Activated T-cell treated with anti-CD3 and anti-CD28 coated beads, Interleukin-2, amount 50 U/mL, for 72 hours (primary cell): Measurements from ENCODE around the gene POU2F1. TPM values are rescaled to one million over a fixed set of nuclear protein-coding genes. Genes with fewer than 3 reads are reported as not detected.

Experiments used
- ATAC-seq, 2 donors: fragments of 150-1000 bp; cut with Tn5 transposase; replicated peaks in 1 of 2; 2 replicates each; pipeline ENCODE4 v1.10.0; 2021; ENCODE audit warnings: moderate library complexity in 2 of 2, mild to moderate bottlenecking in 1 of 2
- DNase-seq, 2 donors: peaks; one replicate each; pipeline ENCODE4 v3.0.0; 2021 to 2022; ENCODE audit warnings: mixed read lengths in 1 of 2
- H3K27ac Mint-ChIP-seq: one replicate; pipeline ENCODE4 v1.8.0; 2022; ENCODE audit warnings: mild to moderate bottlenecking, moderate library complexity, mixed read lengths
- H3K27me3 Mint-ChIP-seq: one replicate; pipeline ENCODE4 v1.8.0; 2022; ENCODE audit warnings: low read depth, mixed read lengths
- H3K36me3 Mint-ChIP-seq, 2 donors: one replicate each; pipeline ENCODE4 v1.8.0; 2022; ENCODE audit warnings: mixed read lengths in 2 of 2, mild to moderate bottlenecking in 1 of 2; ENCODE audit not compliant: insufficient read depth in 2 of 2
- H3K4me1 Mint-ChIP-seq: one replicate; pipeline ENCODE4 v1.8.0; 2022; ENCODE audit warnings: low read depth, mixed read lengths
- H3K4me3 Mint-ChIP-seq, 2 donors: one replicate each; pipeline ENCODE4 v1.8.0; 2022; ENCODE audit warnings: mild to moderate bottlenecking in 2 of 2, mixed read lengths in 2 of 2, moderate library complexity in 2 of 2
- H3K9me3 Mint-ChIP-seq, 2 donors: one replicate each; pipeline ENCODE4 v1.8.0; 2022; ENCODE audit warnings: mixed read lengths in 2 of 2
- total RNA-seq, 2 donors: library from RNA; stranded (reverse); gene quantifications; one replicate each; pipeline ENCODE4 v1.2.3, GENCODE V29; 2022

Gene POU2F1
- total RNA-seq, 2 donors from 2014 or later = 29.4 to 39.6 TPM

- Mint-ChIP-seq H3K4me1 (no peaks in the 10 kb centered on the region), H3K27ac (no peak overlapping the region), H3K4me3 (no peak overlapping the region), H3K9me3 (peaks cover 2 to 4% of the 10 kb centered on the region in 2 donors), H3K36me3 (peaks cover 2 to 4% of the 10 kb centered on the region in 2 donors), H3K27me3 (no peaks in the 10 kb centered on the region)
- ATAC-seq (no peak), DNase-seq (no peak)
These were observed 138.6 kb downstream of the POU2F1 start for GRCh38 chr1:167359295-167359694.

- H3K36me3 Mint-ChIP-seq = peaks cover 0 to 3% of the 10 kb centered on the region in 2 donors
- peaks cover 1 to 2% of the 10 kb centered on the region in 2 donors for H3K9me3 Mint-ChIP-seq
- H3K27me3 Mint-ChIP-seq = no peaks in the 10 kb centered on the region
- H3K27ac Mint-ChIP-seq = no peak overlapping the region
- DNase-seq (no peak), ATAC-seq (no peak)
- H3K4me3 Mint-ChIP-seq = no peak overlapping the region
- H3K4me1 Mint-ChIP-seq = no peaks in the 10 kb centered on the region
These were observed 139.4 kb downstream of the POU2F1 start for GRCh38 chr1:167360120-167360519.

GRCh38 chr1:167362638-167363037, 142.0 kb downstream of the POU2F1 start:
- Mint-ChIP-seq H3K27ac (no peak overlapping the region), H3K4me1 (no peaks in the 10 kb centered on the region), H3K4me3 (no peak overlapping the region), H3K36me3 (peaks cover 0 to 2% of the 10 kb centered on the region in 2 donors), H3K9me3 (peaks cover 0 to 2% of the 10 kb centered on the region in 2 donors), H3K27me3 (no peaks in the 10 kb centered on the region)
- DNase-seq = no peak
- ATAC-seq = no peak

- Mint-ChIP-seq H3K27ac (no peak overlapping the region), H3K27me3 (no peaks in the 10 kb centered on the region), H3K4me1 (no peaks in the 10 kb centered on the region), H3K36me3 (no peaks in the 10 kb centered on the region), H3K9me3 (no peaks in the 10 kb centered on the region), H3K4me3 (no peak overlapping the region)
- DNase-seq (no peak), ATAC-seq (no peak)
These were observed 144.1 kb downstream of the POU2F1 start for GRCh38 chr1:167364826-167365225.

- H3K4me1 Mint-ChIP-seq = no peaks in the 10 kb centered on the region
- DNase-seq (no peak), ATAC-seq (no peak)
- H3K27ac Mint-ChIP-seq = no peak overlapping the region
- no peaks in the 10 kb centered on the region for H3K27me3 Mint-ChIP-seq
- H3K36me3 Mint-ChIP-seq = no peaks in the 10 kb centered on the region
- no peak overlapping the region for H3K4me3 Mint-ChIP-seq
- no peaks in the 10 kb centered on the region for H3K9me3 Mint-ChIP-seq
These were observed 144.7 kb downstream of the POU2F1 start for GRCh38 chr1:167365360-167365759.

- H3K9me3 Mint-ChIP-seq = no peaks in the 10 kb centered on the region
- no peaks in the 10 kb centered on the region for H3K36me3 Mint-ChIP-seq
- H3K27ac Mint-ChIP-seq = no peak overlapping the region
- ATAC-seq = no peak
- H3K27me3 Mint-ChIP-seq = no peaks in the 10 kb centered on the region
- H3K4me1 Mint-ChIP-seq = no peaks in the 10 kb centered on the region
- DNase-seq = no peak
- no peak overlapping the region for H3K4me3 Mint-ChIP-seq
These were observed 147.0 kb downstream of the POU2F1 start for GRCh38 chr1:167367705-167368104.

- ATAC-seq (no peak), DNase-seq (no peak)
- Mint-ChIP-seq H3K36me3 (no peaks in the 10 kb centered on the region), H3K4me1 (no peaks in the 10 kb centered on the region), H3K4me3 (no peak overlapping the region), H3K27me3 (no peaks in the 10 kb centered on the region), H3K27ac (no peak overlapping the region), H3K9me3 (no peaks in the 10 kb centered on the region)
These were observed 148.5 kb downstream of the POU2F1 start for GRCh38 chr1:167369175-167369574.

GRCh38 chr1:167369933-167370332, 149.2 kb downstream of the POU2F1 start:
- H3K9me3 Mint-ChIP-seq = no peaks in the 10 kb centered on the region
- no peak for DNase-seq
- no peak overlapping the region for H3K4me3 Mint-ChIP-seq
- no peaks in the 10 kb centered on the region for H3K27me3 Mint-ChIP-seq
- no peak for ATAC-seq
- no peaks in the 10 kb centered on the region for H3K36me3 Mint-ChIP-seq
- H3K27ac Mint-ChIP-seq = no peak overlapping the region
- H3K4me1 Mint-ChIP-seq = no peaks in the 10 kb centered on the region

GRCh38 chr1:167371030-167371429, 150.3 kb downstream of the POU2F1 start:
- H3K9me3 Mint-ChIP-seq = no peaks in the 10 kb centered on the region
- ATAC-seq (no peak), DNase-seq (no peak)
- H3K36me3 Mint-ChIP-seq = no peaks in the 10 kb centered on the region
- no peak overlapping the region for H3K4me3 Mint-ChIP-seq
- no peaks in the 10 kb centered on the region for H3K27me3 Mint-ChIP-seq
- no peak overlapping the region for H3K27ac Mint-ChIP-seq
- no peaks in the 10 kb centered on the region for H3K4me1 Mint-ChIP-seq

- H3K27ac Mint-ChIP-seq = no peak overlapping the region
- H3K4me1 Mint-ChIP-seq = no peaks in the 10 kb centered on the region
- no peaks in the 10 kb centered on the region for H3K27me3 Mint-ChIP-seq
- H3K9me3 Mint-ChIP-seq = no peaks in the 10 kb centered on the region
- H3K4me3 Mint-ChIP-seq = no peak overlapping the region
- DNase-seq (no peak), ATAC-seq (no peak)
- H3K36me3 Mint-ChIP-seq = peaks cover 0 to 6% of the 10 kb centered on the region in 2 donors
These were observed 152.7 kb downstream of the POU2F1 start for GRCh38 chr1:167373398-167373797.

- Mint-ChIP-seq H3K4me3 (no peak overlapping the region), H3K4me1 (no peaks in the 10 kb centered on the region), H3K27me3 (no peaks in the 10 kb centered on the region), H3K9me3 (no peaks in the 10 kb centered on the region), H3K27ac (no peak overlapping the region), H3K36me3 (peaks cover 0 to 6% of the 10 kb centered on the region in 2 donors)
- no peak for ATAC-seq
- no peak for DNase-seq
These were observed 153.3 kb downstream of the POU2F1 start for GRCh38 chr1:167373986-167374385.

GRCh38 chr1:167375949-167376348, 155.3 kb downstream of the POU2F1 start:
- no peaks in the 10 kb centered on the region for H3K4me1 Mint-ChIP-seq
- DNase-seq (no peak), ATAC-seq (no peak)
- no peaks in the 10 kb centered on the region for H3K9me3 Mint-ChIP-seq
- no peaks in the 10 kb centered on the region for H3K27me3 Mint-ChIP-seq
- H3K36me3 Mint-ChIP-seq = peaks cover 0 to 6% of the 10 kb centered on the region in 2 donors
- H3K4me3 Mint-ChIP-seq = no peak overlapping the region
- H3K27ac Mint-ChIP-seq = no peak overlapping the region

- Mint-ChIP-seq H3K36me3 (peaks cover 1 to 14% of the 10 kb centered on the region in 2 donors), H3K27me3 (no peaks in the 10 kb centered on the region), H3K4me3 (no peak overlapping the region), H3K4me1 (no peaks in the 10 kb centered on the region), H3K9me3 (no peaks in the 10 kb centered on the region), H3K27ac (no peak overlapping the region)
- no peak for DNase-seq
- no peak for ATAC-seq
These were observed 166.7 kb downstream of the POU2F1 start for GRCh38 chr1:167387251-167387910.

GRCh38 chr1:167388976-167389375, 168.3 kb downstream of the POU2F1 start:
- Mint-ChIP-seq H3K27me3 (no peaks in the 10 kb centered on the region), H3K9me3 (no peaks in the 10 kb centered on the region), H3K27ac (no peak overlapping the region), H3K4me1 (no peaks in the 10 kb centered on the region), H3K36me3 (peaks cover 0 to 11% of the 10 kb centered on the region in 2 donors), H3K4me3 (no peak overlapping the region)
- ATAC-seq = no peak
- no peak for DNase-seq
